Endothelial cell of umbilical vein (primary cell): ENCODE results near the gene DNAAF3. TPM values are rescaled to one million over a fixed set of nuclear protein-coding genes. Genes with fewer than 3 reads are reported as not detected.

Source experiments
- BruUV-seq: library from RNA; stranded (reverse); fragments of 400-500 nt; replicated peaks from 2 replicates; lab custom pipeline; 2021; lab: Mats Ljungman, UMichigan
- CTCF ChIA-PET: fragments of 300-600, 350-600 bp; sonication (Branson Sonifier 250); formaldehyde crosslinking; loops from one replicate; lab custom pipeline; 2021; ENCODE audit warnings: antibody characterized with exemption, inconsistent platforms; lab: Charles Lee
- POLR2A ChIA-PET: fragments of 300-600, 350-600 bp; sonication (Branson Sonifier 250); formaldehyde crosslinking; loops from one replicate; lab custom pipeline; 2021; ENCODE audit warnings: antibody characterized with exemption, inconsistent platforms; lab: Charles Lee
- DNase-seq: peaks from one replicate; pipeline ENCODE4 v3.0.0-alpha.2; 2011; ENCODE audit warnings: low read depth, low spot score
- FAIRE-seq: peaks from 2 replicates; lab custom pipeline; 2011; peaks lifted over from hg19 to GRCh38; lab: Jason Lieb, UNC
- H2AFZ ChIP-seq: 2 replicates; pipeline ENCODE4 v1.6.0; 2012; ENCODE audit warnings: low read depth, low read length, control low read depth, inconsistent platforms
- H3K27ac ChIP-seq: 2 replicates; pipeline ENCODE4 v1.5.1; 2011; ENCODE audit warnings: low read depth, mild to moderate bottlenecking, control low read depth, low read length, moderate library complexity; ENCODE audit not compliant: insufficient read depth
- H3K27me3 ChIP-seq, 2 experiments: 2 replicates each; pipeline versions ENCODE4 v1.6.0 to v1.6.1; 2011; ENCODE audit warnings: low read length in 2 of 2, mixed read lengths in 1 of 2; ENCODE audit not compliant: control insufficient read depth in 2 of 2, insufficient read depth in 2 of 2
- H3K36me3 ChIP-seq, 2 experiments: 2 replicates in 1 of 2; 3 replicates in 1 of 2; pipeline ENCODE4 v1.5.1; 2011; ENCODE audit warnings: low read length in 2 of 2, mild to moderate bottlenecking in 1 of 2, moderate library complexity in 1 of 2; ENCODE audit not compliant: control insufficient read depth in 2 of 2, insufficient read depth in 2 of 2; ENCODE audit errors: extremely low read depth in 1 of 2
- H3K4me1 ChIP-seq: 3 replicates; pipeline ENCODE4 v1.5.1; 2011; ENCODE audit warnings: mild to moderate bottlenecking, low read length; ENCODE audit not compliant: control insufficient read depth, insufficient read depth; ENCODE audit errors: extremely low read depth
- H3K4me2 ChIP-seq: 2 replicates; pipeline ENCODE4 v1.6.1; 2011; ENCODE audit warnings: low read length, control low read depth, mixed read lengths; ENCODE audit not compliant: insufficient read depth
- H3K4me3 ChIP-seq, 3 experiments: fragments of 200-600 bp in 1 of 3; sonication (generic), shearing (Covaris generic) in 1 of 3; replicated peaks in 1 of 3; 2 replicates each; pipeline ENCODE4 v1.5.1; 2011 to 2016; ENCODE audit warnings: control low read depth in 3 of 3, low read length in 3 of 3, mild to moderate bottlenecking in 2 of 3, inconsistent platforms in 1 of 3, low read depth in 1 of 3, moderate library complexity in 1 of 3; ENCODE audit not compliant: insufficient read depth in 1 of 3
- H3K79me2 ChIP-seq: 2 replicates; pipeline ENCODE4 v1.6.0; 2012; ENCODE audit warnings: low read length, inconsistent platforms; ENCODE audit not compliant: control insufficient read depth, insufficient read depth
- H3K9ac ChIP-seq: replicated peaks from 2 replicates; pipeline ENCODE3; 2011; ENCODE audit warnings: low read length, control low read depth; ENCODE audit not compliant: insufficient read depth; ENCODE audit errors: extremely low read depth
- H3K9me1 ChIP-seq: replicated peaks from 3 replicates; pipeline ENCODE4 v1.6.0; 2011; ENCODE audit warnings: mild to moderate bottlenecking, low read length; ENCODE audit not compliant: control insufficient read depth, insufficient read depth; ENCODE audit errors: extremely low read depth
- H3K9me3 ChIP-seq: replicated peaks from 2 replicates; pipeline ENCODE4 v1.5.1; 2012; ENCODE audit warnings: low read length, inconsistent platforms; ENCODE audit not compliant: control insufficient read depth, insufficient read depth
- H4K20me1 ChIP-seq: replicated peaks from 2 replicates; pipeline ENCODE3; 2011; ENCODE audit warnings: mild to moderate bottlenecking, low read length; ENCODE audit not compliant: control insufficient read depth, insufficient read depth; ENCODE audit errors: extremely low read depth
- EZH2 ChIP-seq: IDR thresholded peaks from 2 replicates; pipeline ENCODE4 v1.6.1; 2012; ENCODE audit warnings: borderline replicate concordance, low read depth, mild to moderate bottlenecking, moderate library complexity, low read length, inconsistent platforms; ENCODE audit not compliant: severe bottlenecking
- FOS ChIP-seq: IDR thresholded peaks from 2 replicates; pipeline ENCODE4 v1.6.1; 2011; ENCODE audit warnings: mild to moderate bottlenecking, low read length, moderate library complexity, borderline replicate concordance; ENCODE audit not compliant: insufficient read depth
- GATA2 ChIP-seq: IDR thresholded peaks from 2 replicates; pipeline ENCODE4 v1.7.0; 2011; ENCODE audit warnings: low read depth, mild to moderate bottlenecking, moderate library complexity, mixed read lengths, low read length; ENCODE audit not compliant: insufficient read length, insufficient read depth
- JUN ChIP-seq: IDR thresholded peaks from 2 replicates; pipeline ENCODE4 v1.6.1; 2011; ENCODE audit warnings: borderline replicate concordance, low read depth; ENCODE audit not compliant: insufficient read length, insufficient read depth
- MYC ChIP-seq: IDR thresholded peaks from one replicate; pipeline ENCODE4 v1.6.1; 2011; ENCODE audit warnings: mild to moderate bottlenecking, low read depth, low read length
- POLR2A ChIP-seq: IDR thresholded peaks from 2 replicates; pipeline ENCODE4 v1.6.1; 2012; ENCODE audit warnings: low read depth, mild to moderate bottlenecking, control low read depth, low read length
- POLR2AphosphoS5 ChIP-seq: IDR thresholded peaks from 2 replicates; pipeline ENCODE4 v1.6.1; 2012; ENCODE audit warnings: low read depth, mild to moderate bottlenecking, control low read depth, low read length, moderate library complexity; ENCODE audit not compliant: insufficient read depth
- dilution Hi-C: fragments of 300-500 bp; cut with MboI; formaldehyde crosslinking; loops from one replicate; pipeline ENCODE4 v1.15.0; 2019; ENCODE audit warnings: low sequenced_read_pairs; ENCODE audit not compliant: extremely low pct_ligation_motif_present
- intact Hi-C: fragments of 100-400 bp; cut with micrococcal nuclease; formaldehyde crosslinking; loops from one replicate; pipeline ENCODE4 v1.10.0; 2022
- polyA plus RNA-seq, 4 experiments: library from polyadenylated mRNA; depleted of rRNA in 3 of 4; stranded (reverse) in 3 of 4; unstranded in 1 of 4; fragments of >200 nt; gene quantifications; 2 replicates each; pipeline versions ENCODE4 v1.2.1 to v1.2.3, GENCODE V29; 2011 to 2012; ENCODE audit warnings: missing spikeins in 1 of 4
- total RNA-seq: library from RNA; stranded (reverse); gene quantifications from 2 replicates; pipeline ENCODE4 v1.2.3, GENCODE V29; 2021
- TF ChIP-seq, protein P1 (sequence below): IDR thresholded peaks from 2 replicates; pipeline ENCODE4 v1.6.1; 2011; ENCODE audit not compliant: insufficient read depth, insufficient read length
- TF ChIP-seq, protein P2 (sequence below), 2 donors: IDR thresholded peaks; 1 replicate in 1 of 2; 2 replicates in 1 of 2; pipeline ENCODE4 v1.5.1; 2011; ENCODE audit warnings: low read length in 2 of 2, mild to moderate bottlenecking in 2 of 2, moderate library complexity in 2 of 2, control low read depth in 1 of 2, inconsistent platforms in 1 of 2, low read depth in 1 of 2; ENCODE audit not compliant: insufficient read depth in 1 of 2; ENCODE audit errors: extremely low read depth in 1 of 2

The DNAAF3 gene
- total and polyA plus RNA-seq, 2 donors (not counting 3 experiments of a cell fraction or from before 2014, with no cell fraction given), result 0.62 to 0.75 TPM

DNA sequence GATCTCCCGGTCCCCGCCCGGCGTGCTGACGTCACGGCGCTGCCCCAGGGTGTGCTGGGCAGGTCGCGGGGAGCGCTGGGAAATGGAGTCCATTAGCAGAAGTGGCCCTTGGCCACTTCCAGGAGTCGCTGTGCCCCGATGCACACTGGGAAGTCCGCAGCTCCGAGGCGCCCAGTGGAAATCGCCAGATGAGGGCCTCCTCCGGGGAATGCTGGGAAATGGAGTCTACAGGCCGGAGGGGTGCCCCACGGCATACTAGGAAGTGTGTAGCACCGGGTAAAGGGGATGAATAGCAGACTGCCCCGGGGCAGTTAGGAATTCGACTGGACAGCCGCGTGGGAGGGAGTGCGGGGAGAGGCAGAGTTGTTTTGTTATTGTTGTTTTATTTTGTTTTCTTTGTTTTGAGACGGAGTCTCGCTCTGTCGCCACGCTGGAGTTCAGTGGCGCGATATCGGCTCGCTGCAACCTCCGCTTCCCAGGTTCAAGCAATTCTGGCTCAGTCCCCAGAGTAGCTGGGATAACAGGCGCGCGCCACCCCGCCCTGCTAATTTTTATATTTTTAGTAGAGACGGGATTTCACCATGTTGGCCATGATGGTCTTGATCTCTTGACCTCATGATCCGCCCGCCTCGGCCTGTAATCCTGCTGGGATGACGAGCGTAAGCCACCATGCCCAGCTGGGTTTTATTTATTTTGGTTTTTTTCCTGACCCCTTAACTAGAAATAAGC is 48.6 kb downstream of the DNAAF3 start:
- H3K4me2 ChIP-seq, result peak overlapping the region; percentile 38
- peak overlapping the region; percentile 19 for H3K9ac ChIP-seq
- peaks cover 43% of the 10 kb centered on the region for H3K79me2 ChIP-seq
- no peaks in the 10 kb centered on the region for H3K9me1 ChIP-seq
- BruUV-seq, result TSS peak; percentile 89
- peak overlapping the region; percentile 19 to 92 (median 38) for H3K4me3 ChIP-seq
- peak; percentile 98 for DNase-seq
- ChIA-PET POLR2A (interaction anchor here (0.6 to 0.7 kb wide), 3 partner anchors 8 to 472 kb away, joined by 3 to 7 read pairs (median 4); no protein-coding TSS in a partner anchor), CTCF (interaction anchor here (0.6 to 4.8 kb wide), 8 partner anchors 15 to 386 kb away, joined by 3 to 38 read pairs (median 4); partner anchors contain the start of gene DNAAF3)
- dilution Hi-C loops, result no loop called here
- no peaks in the 10 kb centered on the region for H3K9me3 ChIP-seq
- peak overlapping the region; percentile 42 for H3K27ac ChIP-seq
- H3K36me3 ChIP-seq, result no peaks in the 10 kb centered on the region
- peak; percentile 98 for FAIRE-seq
- no peaks in the 10 kb centered on the region for H3K27me3 ChIP-seq
- H4K20me1 ChIP-seq, result no peaks in the 10 kb centered on the region
- intact Hi-C loops, result loop anchor here (1.0 to 5.0 kb wide), 4 partner anchors 31 to 656 kb away; partner anchors contain the start of genes FIZ1, LENG9 and RDH13
- TF ChIP-seq POLR2A (peak; percentile 79), POLR2AphosphoS5 (peak; percentile 76), MYC (no peak), GATA2 (no peak), EZH2 (no peak), FOS (no peak), JUN (no peak)
- TF ChIP-seq, protein P1, sequence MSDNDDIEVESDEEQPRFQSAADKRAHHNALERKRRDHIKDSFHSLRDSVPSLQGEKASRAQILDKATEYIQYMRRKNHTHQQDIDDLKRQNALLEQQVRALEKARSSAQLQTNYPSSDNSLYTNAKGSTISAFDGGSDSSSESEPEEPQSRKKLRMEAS, result no peak
- TF ChIP-seq, protein P2, sequence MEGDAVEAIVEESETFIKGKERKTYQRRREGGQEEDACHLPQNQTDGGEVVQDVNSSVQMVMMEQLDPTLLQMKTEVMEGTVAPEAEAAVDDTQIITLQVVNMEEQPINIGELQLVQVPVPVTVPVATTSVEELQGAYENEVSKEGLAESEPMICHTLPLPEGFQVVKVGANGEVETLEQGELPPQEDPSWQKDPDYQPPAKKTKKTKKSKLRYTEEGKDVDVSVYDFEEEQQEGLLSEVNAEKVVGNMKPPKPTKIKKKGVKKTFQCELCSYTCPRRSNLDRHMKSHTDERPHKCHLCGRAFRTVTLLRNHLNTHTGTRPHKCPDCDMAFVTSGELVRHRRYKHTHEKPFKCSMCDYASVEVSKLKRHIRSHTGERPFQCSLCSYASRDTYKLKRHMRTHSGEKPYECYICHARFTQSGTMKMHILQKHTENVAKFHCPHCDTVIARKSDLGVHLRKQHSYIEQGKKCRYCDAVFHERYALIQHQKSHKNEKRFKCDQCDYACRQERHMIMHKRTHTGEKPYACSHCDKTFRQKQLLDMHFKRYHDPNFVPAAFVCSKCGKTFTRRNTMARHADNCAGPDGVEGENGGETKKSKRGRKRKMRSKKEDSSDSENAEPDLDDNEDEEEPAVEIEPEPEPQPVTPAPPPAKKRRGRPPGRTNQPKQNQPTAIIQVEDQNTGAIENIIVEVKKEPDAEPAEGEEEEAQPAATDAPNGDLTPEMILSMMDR (IDR thresholded peaks at IDR 0.05; ENCODE audit: extremely low read depth in 1 of 2, insufficient read depth in 1 of 2, low read depth in 1 of 2, low read length in 2 of 2), result no peak
- H2AFZ ChIP-seq, result peak overlapping the region; percentile 35
- peaks cover 20% of the 10 kb centered on the region for H3K4me1 ChIP-seq
